HepG2 (cell line): Measurements from ENCODE around the gene SBK3. TPM values are rescaled to one million over a fixed set of nuclear protein-coding genes. Genes with fewer than 3 reads are reported as not detected.

ENCODE experiments used
- ATAC-seq: fragments of 200-7000 bp; cut with Tn5 transposase; 3 replicates; pipeline ENCODE4 v1.9.1; 2020; ENCODE audit warnings: mild to moderate bottlenecking, moderate library complexity
- BruUV-seq: library from RNA; stranded (reverse); fragments of 400-500 nt; replicated peaks from 2 replicates; lab custom pipeline; 2021; lab: Mats Ljungman, UMichigan
- CTCF ChIA-PET: fragments of 300-600 bp; formaldehyde crosslinking; extraction: SDS; loops from one replicate; lab custom pipeline; 2021; ENCODE audit warnings: low total read pairs, inconsistent platforms, low intra/inter-chr PET ratio; lab: Yijun Ruan, JAX
- POLR2A ChIA-PET: fragments of 350-600 bp; sonication (Branson Sonifier 250); formaldehyde crosslinking; loops from one replicate; lab custom pipeline; 2020; ENCODE audit warnings: antibody characterized with exemption, inconsistent platforms; lab: Yijun Ruan, JAX
- DNase-seq: peaks from one replicate; pipeline ENCODE4 v3.0.0-alpha.2; 2015; ENCODE audit warnings: low spot score
- FAIRE-seq: peaks from 3 replicates; lab custom pipeline; 2011; peaks lifted over from hg19 to GRCh38; lab: Jason Lieb, UNC
- H2AFZ ChIP-seq: one replicate; pipeline ENCODE4 v1.6.1; 2011; ENCODE audit warnings: low read length, inconsistent platforms
- H3K27ac ChIP-seq: fragments of 300-600 bp; 3 replicates; pipeline ENCODE4 v1.8.0; 2011; ENCODE audit warnings: mixed run types, mild to moderate bottlenecking, mixed read lengths, low read length, inconsistent platforms; ENCODE audit not compliant: insufficient read depth; ENCODE audit errors: extremely low read length
- H3K27me3 ChIP-seq, 2 experiments: fragments of 200-600 bp in 1 of 2; 2 replicates in 1 of 2; 3 replicates in 1 of 2; pipeline versions ENCODE4 v1.6.0 to v1.8.0; 2011; ENCODE audit warnings: low read length in 2 of 2, mild to moderate bottlenecking in 2 of 2, moderate library complexity in 2 of 2, inconsistent platforms in 1 of 2; ENCODE audit not compliant: insufficient read depth in 2 of 2, control insufficient read depth in 1 of 2
- H3K36me3 ChIP-seq, 2 experiments: fragments of 200-600 bp in 1 of 2; replicated peaks in 1 of 2; 2 replicates in 1 of 2; 3 replicates in 1 of 2; pipeline versions ENCODE4 v1.5.1 to v1.8.0; 2011; ENCODE audit warnings: low read length in 2 of 2, inconsistent platforms in 1 of 2; ENCODE audit not compliant: insufficient read depth in 2 of 2, control insufficient read depth in 1 of 2
- H3K4me1 ChIP-seq: 2 replicates; pipeline ENCODE4 v1.5.1; 2012; ENCODE audit warnings: low read length, inconsistent platforms; ENCODE audit not compliant: insufficient read depth
- H3K4me2 ChIP-seq: 2 replicates; pipeline ENCODE4 v1.6.0; 2011; ENCODE audit warnings: low read depth, low read length, inconsistent platforms
- H3K4me3 ChIP-seq, 3 experiments: fragments of 200-600 bp in 1 of 3; sonication (generic), shearing (Covaris generic) in 1 of 3; replicated peaks in 1 of 3; 2 replicates each; pipeline ENCODE4 v1.5.1; 2011 to 2016; ENCODE audit warnings: low read length in 3 of 3, inconsistent platforms in 2 of 3, low read depth in 2 of 3, mild to moderate bottlenecking in 2 of 3, control low read depth in 1 of 3, mixed read lengths in 1 of 3; ENCODE audit not compliant: insufficient read depth in 1 of 3
- H3K79me2 ChIP-seq: one replicate; pipeline ENCODE4 v1.6.1; 2011; ENCODE audit warnings: low read length, inconsistent platforms; ENCODE audit not compliant: insufficient read depth
- H3K9ac ChIP-seq: 2 replicates; pipeline ENCODE4 v1.6.0; 2011; ENCODE audit warnings: mild to moderate bottlenecking, low read depth, low read length, inconsistent platforms; ENCODE audit not compliant: insufficient read depth
- H3K9me3 ChIP-seq: 2 replicates; pipeline ENCODE4 v1.5.1; 2012; ENCODE audit warnings: mild to moderate bottlenecking, low read length
- H4K20me1 ChIP-seq: 2 replicates; pipeline ENCODE4 v1.6.0; 2011; ENCODE audit warnings: inconsistent platforms, mild to moderate bottlenecking, low read length, moderate library complexity; ENCODE audit not compliant: insufficient read depth
- BHLHE40 ChIP-seq: IDR thresholded peaks from 2 replicates; pipeline ENCODE4 v1.6.1; 2011; ENCODE audit warnings: low read length, improper control_type of control experiment
- GMEB1 ChIP-seq: sonication (generic); formaldehyde crosslinking; IDR thresholded peaks from 2 replicates; pipeline ENCODE4 v1.5.1; 2020; ENCODE audit warnings: missing genetic modification reagents, mild to moderate bottlenecking, borderline replicate concordance
- IRF2 ChIP-seq: IDR thresholded peaks from 2 replicates; pipeline ENCODE4 v1.6.1; 2018; ENCODE audit warnings: missing genetic modification reagents, missing compliant biosample characterization
- SKIL ChIP-seq: sonication (generic); formaldehyde crosslinking; IDR thresholded peaks from 2 replicates; pipeline ENCODE4 v1.8.0; 2022; ENCODE audit warnings: missing genetic modification reagents, mild to moderate bottlenecking, moderate library complexity, borderline replicate concordance
- SNAI1 ChIP-seq: sonication (generic); formaldehyde crosslinking; IDR thresholded peaks from 2 replicates; pipeline ENCODE4 v1.5.0; 2020; ENCODE audit warnings: mild to moderate bottlenecking, missing genetic modification reagents, borderline replicate concordance
- TP53 ChIP-seq: sonication (generic); formaldehyde crosslinking; conservative IDR thresholded peaks from 2 replicates; pipeline ENCODE4 v1.4.0; 2020; ENCODE audit warnings: missing genetic modification reagents
- USF2 ChIP-seq, 2 experiments: sonication (generic) in 1 of 2; formaldehyde crosslinking in 1 of 2; IDR thresholded peaks; 2 replicates each; pipeline versions ENCODE4 v1.5.1 to v1.6.1; 2011 to 2020; ENCODE audit warnings: borderline replicate concordance in 1 of 2, low read depth in 1 of 2, low read length in 1 of 2, mild to moderate bottlenecking in 1 of 2, missing genetic modification reagents in 1 of 2, moderate library complexity in 1 of 2
- ZNF432 ChIP-seq: sonication (generic); formaldehyde crosslinking; IDR thresholded peaks from 2 replicates; pipeline ENCODE4 v1.5.0; 2020; ENCODE audit warnings: missing genetic modification reagents, mild to moderate bottlenecking, borderline replicate concordance
- ZNF577 ChIP-seq: sonication (generic); formaldehyde crosslinking; IDR thresholded peaks from 2 replicates; pipeline ENCODE4 v1.4.0; 2020; ENCODE audit warnings: mild to moderate bottlenecking, low read depth, missing genetic modification reagents, borderline replicate concordance
- ZNF589 ChIP-seq: sonication (generic); formaldehyde crosslinking; conservative IDR thresholded peaks from 2 replicates; pipeline ENCODE4 v1.8.0; 2022; ENCODE audit warnings: mild to moderate bottlenecking, moderate library complexity, missing genetic modification reagents
- ZNF639 ChIP-seq: conservative IDR thresholded peaks from 2 replicates; pipeline ENCODE4 v1.6.1; 2018; ENCODE audit warnings: missing genetic modification reagents
- ZNF652 ChIP-seq: IDR thresholded peaks from 2 replicates; pipeline ENCODE4 v1.6.1; 2016; ENCODE audit warnings: low read depth, borderline replicate concordance
- WGBS: methylation state at CpG from one replicate; pipeline ENCODE4 v1.1.6; 2017; ENCODE audit warnings: low lambda C conversion rate; 5-methylcytosine and 5-hydroxymethylcytosine counted together
- in situ Hi-C: cut with HindIII; loops from 2 replicates; pipeline ENCODE4 v1.10.0; 2017; ENCODE audit warnings: low pct_unique_long_range_greater_than_20kb; ENCODE audit not compliant: extremely low pct_ligation_motif_present
- intact Hi-C: fragments of 100-400 bp; cut with micrococcal nuclease; formaldehyde crosslinking; loops from one replicate; pipeline ENCODE4 v1.10.0; 2022; ENCODE audit not compliant: unreplicated experiment
- polyA plus RNA-seq, 8 experiments: library from polyadenylated mRNA; depleted of rRNA in 3 of 8; stranded (reverse) in 7 of 8; unstranded in 1 of 8; fragments of >200 nt; fragmentation: Illumina TruSeq in 4 of 8; extraction: Trizol in 4 of 8; gene quantifications; 2 replicates each; pipeline versions ENCODE4 v1.2.1 to v1.2.3, GENCODE V29; 2011 to 2016; ENCODE audit warnings: low read depth in 4 of 8, missing spikeins in 1 of 8, mixed read lengths in 1 of 8; ENCODE audit not compliant: insufficient read depth in 1 of 8
- total RNA-seq, 5 experiments: library from RNA; depleted of rRNA; stranded (reverse); fragments of >200 nt; fragmentation: Illumina TruSeq; extraction: Trizol; gene quantifications; 2 replicates each; pipeline ENCODE4 v1.2.3, GENCODE V29; 2016; ENCODE audit warnings: low read depth in 1 of 5
- TF ChIP-seq, protein P1 (sequence below): fragments of 450-650 bp; IDR thresholded peaks from 2 replicates; pipeline ENCODE4 v1.6.1; 2016

SBK3 gene
- total and polyA plus RNA-seq, 2 of the 13 experiments (the other 11 are each of a cell fraction or from before 2014, with no cell fraction given) = 0.66 to 0.77 TPM

GRCh38 chr19:55508120-55508519, 37.2 kb downstream of the SBK3 start:
- ChIA-PET CTCF (no interaction called here), POLR2A (interaction anchor here (1.1 to 1.3 kb wide), 2 partner anchors 46 to 116 kb away, joined by 3 read pairs; partner anchors contain the start of genes ISOC2 and ZNF784)
- DNase-seq (no peak), ATAC-seq (no peak), FAIRE-seq (no peak)
- WGBS = 5% methylated on average over 10 of the region's 10 CpGs
- H3K4me3 ChIP-seq = no peak overlapping the region
- no peaks in the 10 kb centered on the region for H3K79me2 ChIP-seq
- H3K4me1 ChIP-seq = peaks cover 17% of the 10 kb centered on the region
- H3K9me3 ChIP-seq = no peaks in the 10 kb centered on the region
- no TSS peak for BruUV-seq
- H3K4me2 ChIP-seq = no peak overlapping the region
- no peak overlapping the region for H3K9ac ChIP-seq
- in situ Hi-C loops (no loop called here), intact Hi-C loops (no loop called here)
- H3K27ac ChIP-seq = no peak overlapping the region
- no peaks in the 10 kb centered on the region for H4K20me1 ChIP-seq
- H3K27me3 ChIP-seq = peaks cover 2 to 22% of the 10 kb centered on the region in 2 experiments; a peak in 4 of 5 replicates
- no peak overlapping the region for H2AFZ ChIP-seq
- no peaks in the 10 kb centered on the region for H3K36me3 ChIP-seq
- no peak for TF ChIP-seq SNAI1 (CRISPR knock-in tag)
- TF ChIP-seq USF2 (IDR thresholded peaks at IDR 0.05; ENCODE audit: low read depth, low read length) = no peak
- TF ChIP-seq USF2 (CRISPR knock-in tag; IDR thresholded peaks at IDR 0.05; ENCODE audit: borderline replicate concordance) = no peak
- TF ChIP-seq, protein P1, sequence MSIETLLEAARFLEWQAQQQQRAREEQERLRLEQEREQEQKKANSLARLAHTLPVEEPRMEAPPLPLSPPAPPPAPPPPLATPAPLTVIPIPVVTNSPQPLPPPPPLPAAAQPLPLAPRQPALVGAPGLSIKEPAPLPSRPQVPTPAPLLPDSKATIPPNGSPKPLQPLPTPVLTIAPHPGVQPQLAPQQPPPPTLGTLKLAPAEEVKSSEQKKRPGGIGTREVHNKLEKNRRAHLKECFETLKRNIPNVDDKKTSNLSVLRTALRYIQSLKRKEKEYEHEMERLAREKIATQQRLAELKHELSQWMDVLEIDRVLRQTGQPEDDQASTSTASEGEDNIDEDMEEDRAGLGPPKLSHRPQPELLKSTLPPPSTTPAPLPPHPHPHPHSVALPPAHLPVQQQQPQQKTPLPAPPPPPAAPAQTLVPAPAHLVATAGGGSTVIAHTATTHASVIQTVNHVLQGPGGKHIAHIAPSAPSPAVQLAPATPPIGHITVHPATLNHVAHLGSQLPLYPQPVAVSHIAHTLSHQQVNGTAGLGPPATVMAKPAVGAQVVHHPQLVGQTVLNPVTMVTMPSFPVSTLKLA = no peak
- no peak for TF ChIP-seq BHLHE40
- no peak for TF ChIP-seq ZNF589 (CRISPR knock-in tag)
- TF ChIP-seq IRF2 (CRISPR knock-in tag) = no peak
- TF ChIP-seq GMEB1 (CRISPR knock-in tag) = no peak
- TF ChIP-seq ZNF577 (CRISPR knock-in tag) = no peak
- no peak for TF ChIP-seq ZNF639 (CRISPR knock-in tag)
- no peak for TF ChIP-seq ZNF652 (CRISPR knock-in tag)
- TF ChIP-seq SKIL (CRISPR knock-in tag) = no peak
- TF ChIP-seq TP53 = no peak
- TF ChIP-seq ZNF432 = no peak
